HL-60/S4 (cell line): ENCODE measurements around the gene NME7.
"Not testable (repeated sequence)": the region's sequence is repeated elsewhere in the genome, so short reads cannot be mapped to it uniquely, and the experiment has no call there.

Source experiments
- in situ Hi-C: fragments of 300-500 bp; cut with MboI; formaldehyde crosslinking; loops from 2 replicates; pipeline ENCODE4 v1.14.3; 2022; ENCODE audit warnings: low sequenced_read_pairs

The NME7 gene

DNA sequence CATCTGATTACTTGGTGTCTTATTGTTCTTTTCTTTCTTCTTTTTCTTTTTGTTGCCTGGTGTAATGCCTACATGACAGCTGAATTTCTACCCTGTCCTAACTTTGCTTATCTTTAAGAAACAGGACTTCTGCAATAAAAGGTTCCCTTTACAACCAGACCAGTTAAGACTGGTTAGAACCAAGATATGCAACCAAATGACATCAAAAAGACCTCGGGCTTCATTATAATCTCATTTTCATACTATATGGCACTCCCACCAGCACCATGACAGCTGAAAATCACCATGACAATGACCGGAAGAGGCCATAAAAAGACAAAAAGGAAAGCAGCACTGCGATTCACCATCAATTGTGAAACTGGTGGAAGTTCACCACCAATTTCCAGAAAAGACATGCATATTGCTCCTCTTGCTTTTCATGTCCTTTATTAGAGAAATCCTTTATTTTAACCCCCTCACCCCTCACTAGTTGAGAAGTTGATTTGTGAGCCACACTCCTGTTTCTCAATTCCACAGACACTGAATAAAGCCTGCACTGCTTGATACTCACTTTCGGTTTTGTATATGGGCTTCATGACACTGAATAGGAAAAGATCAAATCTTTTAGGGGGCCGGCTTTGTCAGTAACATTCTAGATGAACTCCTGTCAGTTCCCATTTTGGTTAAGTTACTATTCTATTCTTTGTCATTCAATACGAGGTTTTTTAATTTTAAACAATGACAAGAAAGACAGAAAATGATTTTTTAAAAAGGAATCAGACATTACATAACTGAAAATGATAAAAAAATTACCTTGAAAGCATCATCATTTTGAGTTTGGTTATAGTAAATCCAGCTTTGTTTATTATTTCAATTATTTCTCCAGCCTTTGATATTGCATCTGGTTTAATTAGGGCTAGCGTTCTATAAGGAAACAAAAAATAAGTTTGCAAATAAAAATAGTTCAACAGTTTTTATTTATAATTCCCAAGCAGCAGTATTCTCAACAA, 58.1 kb downstream of the NME7 start:
- in situ Hi-C loops = no loop called here

DNA sequence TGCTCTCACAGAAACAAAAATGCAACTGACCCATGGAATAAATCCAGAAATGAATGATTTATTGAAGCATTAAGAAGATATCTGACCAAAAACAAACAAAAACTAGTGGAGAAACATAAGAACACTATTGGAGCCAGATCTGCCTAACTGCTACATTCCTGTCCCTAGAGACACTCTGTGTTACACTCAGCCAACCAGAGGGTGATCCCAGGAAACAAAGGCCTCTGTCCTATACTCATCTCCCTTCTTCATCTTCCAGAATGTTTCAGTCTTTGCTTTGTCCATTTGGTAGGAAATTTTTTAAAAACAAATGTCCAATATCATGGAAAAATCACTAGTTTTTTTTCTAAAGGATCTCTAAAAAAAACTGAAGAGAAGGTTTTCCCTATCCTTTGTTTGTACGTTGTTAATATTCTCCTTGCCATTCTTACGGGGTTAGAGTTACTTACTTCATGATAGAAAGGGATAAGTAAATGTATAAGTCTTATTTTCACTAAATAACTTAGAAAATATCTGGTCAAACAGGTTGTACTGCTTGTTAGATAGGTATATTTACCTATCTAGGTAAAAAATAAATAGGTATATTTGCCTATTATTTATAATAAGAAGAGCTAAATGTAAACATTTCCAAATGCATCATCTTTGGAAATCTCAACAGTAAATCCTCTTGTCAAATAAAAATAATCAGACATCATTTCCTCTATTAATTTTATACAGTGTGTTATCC, 59.1 kb downstream of the NME7 start:
- in situ Hi-C loops = no loop called here

DNA sequence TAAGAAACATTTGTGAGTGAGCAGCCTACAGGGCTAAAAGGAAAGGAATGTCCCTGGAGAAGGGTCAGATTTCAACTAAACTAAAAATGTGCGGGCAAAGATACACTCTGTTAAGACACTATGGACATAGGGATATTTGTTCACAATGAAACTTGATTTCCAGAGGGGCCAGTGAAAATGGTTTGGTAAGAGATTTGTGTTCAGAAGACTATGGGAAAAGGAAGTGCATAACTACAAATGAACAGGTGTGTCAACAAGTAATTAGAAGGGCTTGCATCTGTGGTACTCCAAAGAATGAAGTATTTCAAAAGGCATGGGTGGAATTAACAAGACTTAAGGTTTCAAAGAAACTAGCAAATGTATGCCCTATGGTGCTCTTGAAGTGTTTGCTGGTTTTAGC, 60.4 kb downstream of the NME7 start:
- in situ Hi-C loops = no loop called here

DNA sequence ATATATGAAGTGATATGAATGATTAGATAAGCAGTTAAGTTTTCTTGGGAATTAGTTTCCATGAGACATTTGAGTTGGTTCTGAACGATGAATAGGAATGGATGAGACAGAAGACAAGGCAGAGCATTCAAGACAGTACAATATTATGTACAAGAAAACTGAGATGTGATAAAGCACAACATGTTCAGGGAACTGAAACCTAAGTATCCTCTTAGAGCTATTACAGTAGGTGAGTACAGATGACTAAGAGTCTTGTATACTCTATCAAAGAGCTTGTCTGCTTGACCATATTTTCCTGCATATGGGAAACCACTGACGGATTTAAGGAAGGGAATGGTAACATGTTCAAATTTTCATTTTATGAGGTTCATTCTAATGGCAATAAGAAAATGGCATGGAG, 61.6 kb downstream of the NME7 start:
- in situ Hi-C loops = no loop called here

DNA sequence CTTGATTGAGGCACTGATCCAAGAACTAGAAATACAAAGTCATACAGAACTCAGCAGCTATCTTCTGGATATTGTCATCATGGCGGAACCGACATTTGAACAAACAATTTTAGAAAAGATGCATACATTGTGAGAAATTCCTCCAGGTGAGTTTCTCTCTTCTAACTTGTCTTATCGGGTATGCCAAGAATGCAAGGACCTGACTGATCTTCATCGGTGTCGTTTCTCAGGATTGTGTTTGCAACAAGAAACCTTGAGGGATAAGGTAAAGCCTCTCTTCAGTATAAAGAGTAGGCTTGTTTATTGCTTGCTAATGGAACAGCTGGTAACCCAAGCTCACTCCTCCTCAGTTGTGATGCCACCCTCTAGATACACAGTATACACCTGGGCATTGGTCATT, 62.2 kb downstream of the NME7 start:
- in situ Hi-C loops = no loop called here

DNA sequence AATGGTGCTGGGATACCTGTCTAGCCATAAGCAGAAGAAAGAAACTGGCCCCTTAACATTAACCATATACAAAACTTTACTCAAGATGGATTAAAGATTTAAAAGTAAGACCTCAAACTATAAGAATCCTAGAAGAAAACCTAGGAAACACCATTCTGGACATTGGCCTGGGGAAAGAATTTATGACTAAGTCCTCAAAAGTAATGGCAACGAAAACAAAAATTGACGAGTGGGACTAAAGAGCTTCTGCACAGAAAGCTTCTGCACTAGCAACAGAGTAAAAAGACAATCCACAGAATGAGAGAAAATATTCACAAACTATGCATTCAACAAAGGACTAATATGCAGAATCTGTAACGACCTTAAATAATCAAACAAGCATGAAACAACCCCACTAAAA, 66.7 kb downstream of the NME7 start:
- in situ Hi-C loops = no loop called here

DNA sequence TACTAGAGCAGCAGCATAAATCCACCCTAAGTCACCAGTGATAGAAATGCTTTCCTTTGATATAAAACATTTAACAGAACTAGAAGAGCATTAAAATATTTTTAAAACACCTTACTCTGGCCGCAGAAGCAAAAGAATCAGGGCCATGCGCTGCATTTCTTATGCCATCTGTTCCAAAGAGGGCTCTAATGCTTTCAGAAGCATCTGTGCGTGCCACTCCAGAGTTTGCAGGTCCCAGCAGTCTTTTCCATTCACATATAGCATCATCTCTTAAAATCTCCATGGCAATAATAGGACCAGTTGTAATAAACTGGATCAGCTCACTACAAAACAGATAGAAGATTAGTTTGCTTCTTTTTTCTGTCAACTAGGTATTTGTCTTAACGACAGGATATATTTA, 69.2 kb downstream of the NME7 start:
- in situ Hi-C loops = no loop called here

DNA sequence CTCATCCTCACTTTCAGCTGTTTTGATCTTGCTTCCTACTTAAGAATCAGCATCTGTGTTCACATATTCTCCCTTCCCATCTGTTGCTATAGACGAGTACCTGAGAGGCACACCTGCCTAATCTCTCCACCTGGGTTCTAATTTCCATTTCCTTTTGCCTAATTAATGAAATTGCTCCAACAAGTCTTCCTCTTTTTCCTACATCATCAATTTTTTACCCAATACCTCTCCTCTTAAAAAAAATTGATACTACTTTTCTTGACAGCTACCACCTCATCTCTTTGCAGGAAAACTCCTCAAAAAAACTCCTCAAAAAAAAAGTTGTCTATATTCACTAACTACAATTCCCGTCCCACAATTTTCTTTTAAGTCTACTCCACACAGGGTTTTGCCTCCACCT, 71.8 kb downstream of the NME7 start:
- in situ Hi-C loops = no loop called here

DNA sequence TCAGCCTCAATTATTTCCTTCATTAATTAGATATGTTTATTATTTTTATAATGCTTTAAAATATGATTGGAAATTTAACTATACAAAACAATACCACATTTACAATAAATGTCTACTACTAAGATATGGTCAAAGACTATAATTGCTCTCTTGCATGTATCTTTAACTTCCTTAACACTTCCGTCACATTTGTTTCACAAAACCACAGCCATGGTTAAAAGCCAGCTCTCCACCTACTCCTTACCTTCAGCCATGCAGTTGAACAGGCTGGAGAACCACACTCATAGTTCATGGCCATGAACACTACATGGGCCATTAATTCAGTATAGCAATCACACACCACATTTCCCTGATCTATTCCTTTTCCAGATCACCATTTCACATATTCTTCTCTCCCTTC, 72.2 kb downstream of the NME7 start:
- in situ Hi-C loops = no loop called here

DNA sequence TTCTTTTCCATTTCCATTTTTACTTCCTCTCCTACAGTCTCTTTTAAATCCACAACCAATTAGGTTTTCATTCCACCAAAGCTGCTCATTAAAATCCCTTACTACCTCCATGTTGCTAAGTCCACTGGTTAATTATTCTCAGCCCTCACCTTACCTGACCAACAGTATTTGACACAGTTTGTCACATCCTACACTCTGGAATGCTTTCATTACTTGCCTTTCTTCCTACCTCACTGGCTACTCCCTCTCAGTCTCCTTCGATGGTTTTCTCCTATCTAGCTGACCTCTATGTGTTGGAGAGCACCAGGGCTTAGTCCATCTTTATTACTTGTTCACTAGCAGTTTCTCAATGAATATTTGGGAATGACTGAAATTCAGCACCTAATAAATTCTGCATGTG, 78.6 kb downstream of the NME7 start:
- in situ Hi-C loops = no loop called here

DNA sequence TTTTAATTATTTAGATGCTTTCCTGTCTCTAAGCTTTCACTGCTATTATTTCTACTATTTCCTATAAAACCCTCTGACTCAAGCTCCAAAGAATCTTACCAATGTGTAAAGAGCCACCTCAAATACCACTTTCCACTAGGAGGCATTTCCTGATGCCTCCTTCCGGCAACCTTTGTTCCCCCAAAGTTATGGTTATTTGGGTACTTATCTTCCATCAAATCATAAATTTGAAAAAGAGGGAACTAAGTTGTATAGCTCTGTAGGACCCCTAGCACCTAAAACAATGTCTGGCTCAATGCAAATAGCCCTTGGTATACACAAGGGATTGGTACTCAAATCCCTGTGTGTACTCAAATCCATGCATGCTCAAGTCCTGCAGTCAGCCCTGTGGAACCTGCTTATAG, 79.6 kb downstream of the NME7 start:
- in situ Hi-C loops = no loop called here

DNA sequence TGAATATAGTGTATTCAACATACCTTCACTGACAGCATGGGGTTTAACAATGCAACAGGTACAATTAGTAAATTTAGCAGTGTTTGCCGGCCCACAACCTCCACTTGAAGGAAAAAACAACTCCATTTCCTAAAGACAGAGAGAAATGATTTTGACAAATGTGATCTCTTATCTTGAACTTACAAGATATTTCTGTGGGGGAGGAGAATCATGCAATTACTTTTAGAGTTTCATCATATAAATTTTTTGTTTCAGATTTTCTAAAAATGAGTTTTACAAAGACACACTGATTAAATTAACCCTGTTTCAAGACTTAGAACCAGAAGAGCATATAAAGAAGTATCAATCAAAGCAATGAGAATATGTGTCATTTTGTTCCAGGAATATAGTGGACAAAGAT, 80.3 kb downstream of the NME7 start:
- in situ Hi-C loops = no loop called here

DNA sequence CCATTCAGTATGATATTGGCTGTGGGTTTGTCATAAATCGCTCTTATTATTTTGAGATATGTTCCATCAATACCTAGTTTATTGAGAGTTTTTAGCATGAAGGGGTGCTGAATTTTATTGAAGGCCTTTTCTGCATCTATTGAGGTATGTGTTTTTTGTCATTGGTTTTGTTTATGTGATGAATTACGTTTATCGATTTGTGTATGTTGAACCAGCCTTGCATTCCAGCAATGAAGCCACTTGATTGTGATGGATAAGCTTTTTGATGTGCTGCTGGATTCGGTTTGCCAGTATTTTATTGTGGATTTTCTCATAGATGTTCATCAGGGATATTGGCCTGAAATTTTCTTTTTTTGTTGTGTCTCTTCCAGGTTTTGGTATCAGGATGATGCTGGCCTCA, 86.0 kb downstream of the NME7 start:
- in situ Hi-C loops = not testable (repeated sequence)

DNA sequence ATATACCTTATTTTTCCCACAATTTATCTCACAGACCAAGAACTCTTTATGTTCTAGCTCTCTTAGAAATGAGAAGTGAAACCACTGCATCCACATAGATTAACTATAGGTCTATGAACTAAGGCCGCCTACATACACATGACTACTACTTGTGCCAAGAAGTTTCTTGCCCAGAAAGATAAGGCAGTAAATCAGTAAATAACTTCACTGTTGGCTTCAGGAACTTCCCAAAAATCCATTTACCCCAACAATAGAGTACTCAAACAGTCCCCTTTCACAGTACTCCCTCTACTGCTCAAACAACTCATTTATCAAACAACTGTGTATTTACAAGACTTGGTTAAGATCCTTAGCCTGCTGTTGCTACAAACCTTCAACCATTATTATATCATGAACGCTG, 96.5 kb downstream of the NME7 start:
- in situ Hi-C loops = no loop called here

DNA sequence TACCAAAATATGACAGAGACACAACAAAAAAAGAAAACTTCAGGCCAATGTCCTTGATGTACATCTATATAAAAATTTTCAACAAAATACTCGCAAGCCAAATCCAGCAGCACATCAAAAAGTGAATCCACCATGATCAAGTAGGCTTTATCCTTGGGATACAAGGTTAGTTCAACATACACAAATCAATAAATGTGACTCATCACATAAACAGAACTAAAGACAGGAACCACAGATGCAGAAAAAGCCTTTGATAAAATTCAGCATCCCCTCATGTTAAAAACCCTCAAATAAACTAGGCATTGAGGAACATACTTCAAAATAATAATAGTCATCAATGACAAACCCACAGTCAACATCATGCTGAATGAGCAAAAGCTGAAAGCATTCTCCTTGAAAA, 101.5 kb downstream of the NME7 start:
- in situ Hi-C loops = no loop called here

DNA sequence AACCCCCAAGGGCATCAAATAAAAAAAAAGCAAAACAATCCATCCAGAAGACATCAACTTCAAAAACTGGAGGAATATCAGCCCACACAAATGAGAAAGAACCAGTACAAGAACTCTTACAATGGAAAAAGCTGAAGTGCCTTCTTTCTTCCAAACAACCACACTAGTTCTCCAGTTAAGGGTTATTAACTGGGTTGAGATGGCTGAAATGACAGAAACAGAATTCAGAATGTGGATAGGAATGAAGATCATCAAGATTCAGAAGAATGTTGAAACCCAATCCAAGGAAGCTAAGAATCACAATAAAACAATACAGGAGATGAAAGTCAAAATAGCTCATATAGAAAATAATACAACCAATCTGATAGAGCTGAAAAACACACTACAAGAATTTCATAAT, 104.5 kb downstream of the NME7 start:
- in situ Hi-C loops = no loop called here

DNA sequence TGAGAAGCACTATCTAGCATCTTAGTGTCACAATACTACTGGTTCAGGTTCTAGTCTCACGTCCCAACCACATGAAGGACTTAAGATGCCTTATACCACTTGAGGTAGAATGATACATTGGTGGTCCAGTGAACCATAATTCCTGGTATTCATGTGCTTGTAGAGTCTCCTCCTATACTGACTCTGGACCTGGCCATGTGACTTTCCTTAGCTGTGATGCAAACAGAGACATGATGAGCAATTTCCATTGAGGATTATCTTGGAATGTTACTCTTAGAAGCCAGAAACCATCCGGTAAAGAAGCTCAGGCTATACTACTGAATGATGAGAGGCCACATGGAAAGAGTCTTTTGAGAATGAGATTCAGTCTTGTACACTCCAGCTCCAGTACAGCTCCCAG, 105.7 kb downstream of the NME7 start:
- in situ Hi-C loops = no loop called here

DNA sequence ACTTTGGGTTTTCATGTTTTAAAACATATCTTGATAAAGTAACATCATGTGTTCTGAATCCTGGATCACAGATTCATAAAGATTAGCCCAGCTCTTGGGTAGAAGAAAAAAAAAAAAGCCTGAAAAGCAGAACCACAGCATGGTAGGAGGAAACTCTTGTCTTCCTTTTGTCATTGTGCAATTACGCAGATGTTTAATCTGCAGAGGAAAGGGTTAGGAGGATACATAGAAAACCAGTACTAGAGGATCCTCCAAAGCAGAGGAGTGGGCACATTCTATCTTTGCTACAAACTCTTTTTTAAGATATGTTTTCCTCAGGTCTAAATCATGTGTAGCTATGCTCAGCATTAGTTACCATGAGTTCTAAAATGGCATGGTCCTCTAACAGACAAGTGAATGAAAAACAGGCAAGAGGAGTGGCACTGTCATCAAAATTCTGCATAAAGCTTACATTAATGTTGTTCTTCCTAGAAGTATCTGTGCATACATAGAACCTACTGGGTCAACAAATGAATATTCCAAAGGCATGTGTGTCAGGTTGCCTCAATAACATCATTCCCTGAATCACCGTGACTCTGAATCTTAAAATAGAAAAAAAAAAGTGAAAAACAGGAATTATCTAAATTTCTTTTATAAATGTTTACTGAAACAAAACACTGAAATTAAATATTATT, 107.0 kb downstream of the NME7 start:
- in situ Hi-C loops = no loop called here

DNA sequence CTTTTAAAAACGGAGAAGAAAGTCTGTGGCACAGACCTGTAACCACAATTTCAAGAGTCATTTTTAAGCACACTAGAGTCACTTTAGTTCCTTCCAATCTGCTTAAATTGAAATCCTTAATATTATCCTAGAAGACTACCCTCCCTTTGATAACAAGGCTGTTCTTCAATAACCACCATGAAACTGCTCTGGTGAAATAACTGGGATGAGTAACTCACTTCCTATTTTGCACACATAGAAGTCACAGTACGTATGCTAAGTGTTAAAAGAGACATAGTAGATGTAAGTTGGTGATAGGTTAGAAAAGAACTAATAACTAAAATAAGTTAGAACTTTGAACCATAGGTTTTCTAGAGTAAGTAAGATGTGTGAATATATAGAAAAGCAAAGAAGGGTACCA, 107.8 kb downstream of the NME7 start:
- in situ Hi-C loops = no loop called here

DNA sequence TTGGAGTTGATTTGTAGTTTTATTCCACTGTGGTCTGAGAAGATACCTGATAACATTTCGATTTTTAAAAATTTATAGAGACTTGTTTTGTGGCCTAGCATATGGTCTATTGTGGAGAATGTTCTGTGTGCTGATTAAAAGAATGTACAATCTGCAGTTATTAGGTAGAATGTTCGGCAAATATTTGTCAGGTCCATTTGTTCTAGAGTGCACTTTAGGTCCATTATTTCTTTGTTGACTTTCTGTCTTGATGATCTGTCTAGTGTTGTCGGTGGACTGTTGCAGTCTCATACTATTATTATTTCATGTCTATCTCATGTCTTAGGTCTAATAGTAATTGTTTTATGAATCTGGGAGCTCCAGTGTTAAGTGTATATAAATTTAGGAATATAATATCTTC, 116.8 kb downstream of the NME7 start:
- in situ Hi-C loops = no loop called here

DNA sequence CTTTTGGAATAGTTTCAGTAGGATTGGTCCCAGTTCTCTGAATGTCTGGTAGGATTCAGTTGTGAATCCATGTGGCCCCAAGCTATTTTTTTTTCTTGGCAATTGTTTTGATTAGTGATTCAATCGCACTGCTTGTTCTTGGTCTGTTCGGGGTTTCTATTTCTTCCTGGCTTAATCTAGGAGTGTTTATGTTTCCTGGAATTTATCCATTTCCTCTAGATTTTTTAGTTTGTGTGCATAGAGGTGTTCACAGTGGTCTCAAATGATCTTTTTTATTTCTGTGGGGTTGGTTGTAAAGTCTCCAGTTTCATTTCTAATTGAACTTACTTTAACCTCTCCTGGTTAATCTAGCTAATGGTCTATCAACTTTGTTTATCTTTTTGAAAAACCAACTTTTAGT, 117.6 kb downstream of the NME7 start:
- in situ Hi-C loops = no loop called here

DNA sequence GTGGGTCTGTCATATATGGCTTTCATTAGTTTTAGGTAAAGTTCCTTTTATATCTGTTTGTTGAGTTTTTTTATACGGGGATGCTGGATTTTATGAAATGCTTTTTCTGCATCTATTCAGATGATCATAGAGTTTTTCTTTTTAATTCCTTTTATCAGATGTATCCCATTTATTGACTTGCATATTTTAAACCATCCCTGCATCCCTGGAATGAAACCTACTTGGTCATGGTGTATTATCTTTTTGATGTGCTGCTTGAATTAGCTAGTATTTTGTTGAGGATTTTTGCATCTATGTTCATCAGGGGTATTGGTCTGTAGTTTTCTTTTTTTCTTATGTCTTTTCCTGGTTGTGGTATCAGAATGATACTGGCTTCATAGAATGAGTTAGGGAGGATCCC, 118.0 kb downstream of the NME7 start:
- in situ Hi-C loops = no loop called here
